ENCODE data around the gene FREM1. TPM values are rescaled to one million over a fixed set of nuclear protein-coding genes. Genes with fewer than 3 reads are reported as not detected.
A peak's percentile ranks its signal among the peaks of the same experiment; 100 is the strongest.

FREM1 gene
- total RNA-seq, 4 donors from 2014 or later: 0.68 to 3.4 (median 1.7) TPM

DNA sequence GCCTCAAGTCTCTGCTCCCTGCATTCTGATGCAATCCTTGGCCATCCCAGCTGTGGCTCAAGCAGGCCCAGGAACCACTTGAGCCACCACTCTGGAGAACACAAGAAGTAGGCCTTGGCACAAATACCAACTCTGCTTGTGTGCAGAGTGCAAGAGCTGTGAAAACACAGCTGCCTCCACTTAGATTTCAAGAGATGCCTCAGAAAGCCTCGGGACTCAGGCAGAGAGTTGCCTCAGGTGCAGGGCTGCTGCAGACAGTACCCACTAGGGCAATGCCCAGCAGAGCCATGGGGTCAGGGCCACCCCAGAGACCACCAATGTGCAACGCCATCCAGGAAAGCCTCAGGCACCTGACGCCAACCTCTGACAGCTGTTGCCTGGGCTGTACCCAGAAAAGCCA, 82.4 kb downstream of the FREM1 start:
- WGBS, 2 donors: 54 to 57% methylated on average over 3 of the region's 3 CpGs

DNA sequence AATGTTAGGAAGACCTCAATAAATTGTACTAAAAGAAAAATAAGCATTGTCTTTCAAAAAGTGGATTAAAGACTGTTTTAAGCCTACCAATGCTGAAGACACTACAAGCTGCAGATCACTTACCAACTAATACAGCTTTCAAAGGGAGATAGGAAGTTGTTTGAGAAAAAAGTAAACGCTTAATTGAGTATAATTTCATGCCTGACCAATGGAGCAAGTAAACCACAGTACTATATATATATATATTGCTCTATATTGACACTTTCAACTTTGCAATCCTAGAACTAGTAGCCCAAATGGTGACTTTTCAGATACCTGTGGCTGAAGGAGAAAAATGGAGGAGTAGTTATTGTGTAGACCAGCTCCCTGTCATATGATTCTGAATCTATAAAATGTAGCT, 85.7 kb downstream of the FREM1 start:
- no peak for DNase-seq
- H3K36me3 ChIP-seq: no peaks in the 10 kb centered on the region
- intact Hi-C loops (cut with DNase I): no loop called here
- no peaks in the 10 kb centered on the region for H3K9me3 ChIP-seq
- TF ChIP-seq, protein P1, sequence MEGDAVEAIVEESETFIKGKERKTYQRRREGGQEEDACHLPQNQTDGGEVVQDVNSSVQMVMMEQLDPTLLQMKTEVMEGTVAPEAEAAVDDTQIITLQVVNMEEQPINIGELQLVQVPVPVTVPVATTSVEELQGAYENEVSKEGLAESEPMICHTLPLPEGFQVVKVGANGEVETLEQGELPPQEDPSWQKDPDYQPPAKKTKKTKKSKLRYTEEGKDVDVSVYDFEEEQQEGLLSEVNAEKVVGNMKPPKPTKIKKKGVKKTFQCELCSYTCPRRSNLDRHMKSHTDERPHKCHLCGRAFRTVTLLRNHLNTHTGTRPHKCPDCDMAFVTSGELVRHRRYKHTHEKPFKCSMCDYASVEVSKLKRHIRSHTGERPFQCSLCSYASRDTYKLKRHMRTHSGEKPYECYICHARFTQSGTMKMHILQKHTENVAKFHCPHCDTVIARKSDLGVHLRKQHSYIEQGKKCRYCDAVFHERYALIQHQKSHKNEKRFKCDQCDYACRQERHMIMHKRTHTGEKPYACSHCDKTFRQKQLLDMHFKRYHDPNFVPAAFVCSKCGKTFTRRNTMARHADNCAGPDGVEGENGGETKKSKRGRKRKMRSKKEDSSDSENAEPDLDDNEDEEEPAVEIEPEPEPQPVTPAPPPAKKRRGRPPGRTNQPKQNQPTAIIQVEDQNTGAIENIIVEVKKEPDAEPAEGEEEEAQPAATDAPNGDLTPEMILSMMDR (IDR thresholded peaks at IDR 0.05): no peak
- no peaks in the 10 kb centered on the region for H3K4me1 ChIP-seq
- no peaks in the 10 kb centered on the region for H3K27me3 ChIP-seq
- no peak overlapping the region for H3K4me3 ChIP-seq (replicated peaks in 1 of 3)
- 88 to 93% methylated on average over 1 of the region's 1 CpG for WGBS, 2 donors
- no peak overlapping the region for H3K27ac ChIP-seq

More for the DNA sequence above, 82.4 kb downstream of the FREM1 start:
- peak; percentile 71 to 76 for DNase-seq
- Histone ChIP-seq H3K4me1 (no peaks in the 10 kb centered on the region), H3K27ac (no peak overlapping the region), H3K4me3 (replicated peaks in 1 of 3) (no peak overlapping the region), H3K9me3 (no peaks in the 10 kb centered on the region), H3K27me3 (no peaks in the 10 kb centered on the region), H3K36me3 (no peaks in the 10 kb centered on the region)
- no peak for TF ChIP-seq POLR2A (IDR thresholded peaks at IDR 0.05)
- TF ChIP-seq, protein P1 (IDR thresholded peaks at IDR 0.05): no peak
- intact Hi-C loops (cut with DNase I): no loop called here

DNA sequence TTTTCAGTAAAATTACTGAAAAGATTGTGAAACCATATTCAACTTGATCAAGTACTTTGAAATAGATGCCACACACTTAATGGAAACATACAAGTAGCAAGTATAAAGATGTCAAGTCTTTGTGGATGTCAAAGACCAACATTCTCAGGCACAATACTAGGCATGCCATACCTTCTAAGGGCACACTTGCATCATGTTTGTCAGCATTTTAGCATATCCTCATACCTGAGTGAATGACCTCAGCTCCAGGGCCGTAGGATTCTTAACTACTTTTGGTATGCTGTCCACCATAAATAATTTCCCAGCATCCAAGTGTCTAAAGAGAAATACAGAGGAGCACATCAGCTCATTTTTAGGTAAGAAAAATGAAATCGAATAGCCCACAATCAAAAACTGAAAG, 86.4 kb downstream of the FREM1 start:
- TF ChIP-seq POLR2A (IDR thresholded peaks at IDR 0.05): no peak
- H3K4me1 ChIP-seq: no peaks in the 10 kb centered on the region
- H3K4me3 ChIP-seq (replicated peaks in 1 of 3): no peak overlapping the region
- no peak overlapping the region for H3K27ac ChIP-seq
- H3K36me3 ChIP-seq: no peaks in the 10 kb centered on the region
- no peak for DNase-seq
- no peaks in the 10 kb centered on the region for H3K27me3 ChIP-seq
- H3K9me3 ChIP-seq: no peaks in the 10 kb centered on the region
- intact Hi-C loops (cut with DNase I): no loop called here
- 93% methylated on average over 2 of the region's 2 CpGs for WGBS, 2 donors

DNA sequence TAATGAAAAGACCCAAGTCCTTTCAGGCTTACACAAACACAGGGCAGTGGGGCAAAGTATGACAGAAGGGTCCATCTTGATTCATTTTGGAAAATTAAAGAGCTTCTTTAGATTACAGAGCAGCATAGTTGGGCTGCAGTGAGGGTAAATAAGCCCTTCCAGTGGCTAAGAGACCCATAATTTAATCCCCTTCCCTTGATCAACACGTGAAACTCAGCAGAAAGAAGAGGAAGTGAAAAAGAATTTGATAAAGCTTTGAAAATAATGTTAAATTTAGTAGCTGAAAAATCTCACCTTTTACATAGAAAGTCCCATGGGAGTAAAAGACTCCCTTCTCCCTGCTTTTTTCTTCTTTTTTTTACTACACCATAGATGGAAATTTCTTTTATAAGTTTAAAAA, 87.6 kb downstream of the FREM1 start:
- H3K4me3 ChIP-seq (replicated peaks in 1 of 3): no peak overlapping the region
- intact Hi-C loops (cut with DNase I): no loop called here
- H3K4me1 ChIP-seq: no peaks in the 10 kb centered on the region
- H3K27ac ChIP-seq: no peak overlapping the region
- H3K9me3 ChIP-seq: no peaks in the 10 kb centered on the region
- TF ChIP-seq POLR2A (IDR thresholded peaks at IDR 0.05): no peak
- TF ChIP-seq, protein P1 (IDR thresholded peaks at IDR 0.05): no peak
- DNase-seq: no peak
- H3K36me3 ChIP-seq: no peaks in the 10 kb centered on the region
- no peaks in the 10 kb centered on the region for H3K27me3 ChIP-seq
- 71 to 84% methylated on average over 1 of the region's 1 CpG for WGBS, 2 donors

DNA sequence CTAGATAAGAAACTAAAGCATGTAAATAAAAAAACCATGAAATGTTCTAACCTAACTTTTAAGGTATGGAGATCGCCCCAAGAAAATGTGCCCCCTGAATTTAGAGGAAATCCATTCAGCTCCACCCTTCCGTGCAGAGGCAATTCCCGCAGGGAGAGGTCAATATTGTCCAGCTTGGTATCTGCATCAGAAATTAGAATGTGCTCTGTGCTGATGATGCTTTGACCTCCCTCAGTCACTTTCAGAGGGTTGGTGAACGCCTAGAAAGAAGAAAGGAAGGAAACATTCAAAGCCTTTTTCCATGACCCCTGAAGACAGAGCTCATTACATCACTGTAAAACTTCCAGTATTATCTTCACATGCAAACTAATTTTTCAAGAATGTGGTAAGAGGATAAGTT, 91.0 kb downstream of the FREM1 start:
- WGBS, 2 donors: 81% methylated on average over 4 of the region's 4 CpGs

More for the DNA sequence above, 91.0 kb downstream of the FREM1 start:
- H3K27me3 ChIP-seq: no peaks in the 10 kb centered on the region
- no peaks in the 10 kb centered on the region for H3K4me1 ChIP-seq
- TF ChIP-seq, protein P1 (IDR thresholded peaks at IDR 0.05): no peak
- TF ChIP-seq POLR2A (IDR thresholded peaks at IDR 0.05): no peak
- intact Hi-C loops (cut with DNase I): no loop called here
- H3K36me3 ChIP-seq: no peaks in the 10 kb centered on the region
- H3K4me3 ChIP-seq (replicated peaks in 1 of 3): no peak overlapping the region
- H3K9me3 ChIP-seq: no peaks in the 10 kb centered on the region
- no peak for DNase-seq
- H3K27ac ChIP-seq: no peak overlapping the region

Measured in thyroid gland (tissue), 4 donors.